Effector CD8-positive, alpha-beta T cell (primary cell): ENCODE data around the gene KIF26A.

Source experiments
- DNase-seq: peaks from one replicate; lab custom pipeline; 2025; lab: John Stamatoyannopoulos, UW

KIF26A gene

GRCh38 chr14:104177411-104177810 lies 39.0 kb downstream of the KIF26A start:
- DNase-seq: no peak

- no peak for DNase-seq
These were observed 39.9 kb downstream of the KIF26A start for GRCh38 chr14:104178279-104178678.

- no peak for DNase-seq
These were observed 40.7 kb downstream of the KIF26A start for GRCh38 chr14:104179126-104179525.

GRCh38 chr14:104179564-104180129 lies 41.3 kb downstream of the KIF26A start:
- DNase-seq: no peak

- DNase-seq: no peak
These were observed 42.3 kb downstream of the KIF26A start for GRCh38 chr14:104180561-104181165.

- DNase-seq: no peak
These were observed 43.6 kb downstream of the KIF26A start for GRCh38 chr14:104181761-104182530.

GRCh38 chr14:104182857-104183425 lies 44.6 kb downstream of the KIF26A start:
- no peak for DNase-seq

GRCh38 chr14:104183796-104184195 lies 45.4 kb downstream of the KIF26A start:
- no peak for DNase-seq

GRCh38 chr14:104184506-104184905 lies 46.1 kb downstream of the KIF26A start:
- DNase-seq: no peak

- no peak for DNase-seq
These were observed 46.6 kb downstream of the KIF26A start for GRCh38 chr14:104184911-104185499.

- no peak for DNase-seq
These were observed 47.6 kb downstream of the KIF26A start for GRCh38 chr14:104185916-104186495.

- no peak for DNase-seq
These were observed 48.2 kb downstream of the KIF26A start for GRCh38 chr14:104186575-104186974.

GRCh38 chr14:104187121-104187889 lies 48.9 kb downstream of the KIF26A start:
- DNase-seq: no peak

- DNase-seq: no peak
These were observed 49.7 kb downstream of the KIF26A start for GRCh38 chr14:104187931-104188726.

- DNase-seq: no peak
These were observed 50.5 kb downstream of the KIF26A start for GRCh38 chr14:104188727-104189400.

- DNase-seq: no peak
These were observed 51.4 kb downstream of the KIF26A start for GRCh38 chr14:104189629-104190335.

- no peak for DNase-seq
These were observed 52.1 kb downstream of the KIF26A start for GRCh38 chr14:104190396-104191000.

GRCh38 chr14:104191409-104191997 lies 53.1 kb downstream of the KIF26A start:
- DNase-seq: no peak
